Uterus (tissue), 4 donors: ENCODE data around the gene OTUB1. TPM values are rescaled to one million over a fixed set of nuclear protein-coding genes. Genes with fewer than 3 reads are reported as not detected.
A peak's percentile ranks its signal among the peaks of the same experiment; 100 is the strongest.

Source experiments
- DNase-seq, 2 donors: peaks; one replicate each; pipeline ENCODE4 v3.0.0-alpha.2; 2019 to 2020
- H3K27ac ChIP-seq, 2 donors: fragments of 200-600 bp; sonication (generic); 1 replicate in 1 of 2; 2 replicates in 1 of 2; pipeline ENCODE4 v1.5.1; 2016 to 2018
- H3K27me3 ChIP-seq, 2 donors: fragments of 200-600 bp; sonication (generic); one replicate each; pipeline ENCODE4 v1.5.1; 2018 to 2019; ENCODE audit warnings: control low read depth in 1 of 2
- H3K36me3 ChIP-seq, 2 donors: fragments of 200-600 bp; sonication (generic); one replicate each; pipeline ENCODE4 v1.5.1; 2019; ENCODE audit warnings: control low read depth in 1 of 2
- H3K4me1 ChIP-seq, 2 donors: fragments of 200-600 bp; sonication (generic); one replicate each; pipeline ENCODE4 v1.5.1; 2018 to 2019; ENCODE audit warnings: control low read depth in 1 of 2
- H3K4me3 ChIP-seq, 2 donors: fragments of 200-600 bp; sonication (generic); 1 replicate in 1 of 2; 2 replicates in 1 of 2; pipeline ENCODE4 v1.5.1; 2018 to 2019; ENCODE audit warnings: mild to moderate bottlenecking in 1 of 2
- H3K9me3 ChIP-seq, 2 donors: fragments of 200-600 bp; sonication (generic); one replicate each; pipeline ENCODE4 v1.5.1; 2019; ENCODE audit warnings: control low read depth in 1 of 2
- CTCF ChIP-seq, 4 experiments: fragments of 200-600 bp in 2 of 4; fragments of 450-650 bp in 2 of 4; sonication (generic) in 2 of 4; IDR thresholded peaks; one replicate each; pipeline ENCODE4 v1.5.1; 2016 to 2019; ENCODE audit warnings: antibody characterized with exemption in 4 of 4, mild to moderate bottlenecking in 2 of 4, moderate library complexity in 1 of 4
- POLR2A ChIP-seq, 2 donors: fragments of 450-650 bp; IDR thresholded peaks; one replicate each; pipeline ENCODE4 v1.6.1; 2016; ENCODE audit warnings: antibody characterized with exemption in 2 of 2, mild to moderate bottlenecking in 1 of 2, moderate library complexity in 1 of 2
- intact Hi-C: fragments of 100-400 bp; cut with DNase I; formaldehyde crosslinking; loops from one replicate; pipeline ENCODE4 v1.15.1; 2023; ENCODE audit warnings: low total_unique reads
- total RNA-seq, 4 donors: library from RNA; depleted of rRNA in 3 of 4; stranded (reverse); fragments of >200 nt in 3 of 4; gene quantifications; one replicate each; pipeline versions ENCODE4 v1.1.0 to v1.2.4, GENCODE V29; 2014 to 2023
- donor health status: DM: yes; HTN: yes; CAD: no.

Gene OTUB1
- total RNA-seq, 4 donors from 2014 or later = 29.5 to 54.6 (median 45.8) TPM

- H3K36me3 ChIP-seq = no peaks in the 10 kb centered on the region
- no peaks in the 10 kb centered on the region for H3K27me3 ChIP-seq
- no peak overlapping the region for H3K27ac ChIP-seq
- H3K4me1 ChIP-seq = no peaks in the 10 kb centered on the region
- no peaks in the 10 kb centered on the region for H3K9me3 ChIP-seq
- no peak for TF ChIP-seq POLR2A (IDR thresholded peaks at IDR 0.05)
- no peak for TF ChIP-seq CTCF (IDR thresholded peaks at IDR 0.05)
- no peak for DNase-seq
- no peak overlapping the region for H3K4me3 ChIP-seq
- intact Hi-C loops = no loop called here
Observed at GRCh38 chr11:64039012-64039665, 52.9 kb downstream of the OTUB1 start.

- H3K27ac ChIP-seq = no peak overlapping the region
- intact Hi-C loops = no loop called here
Observed at GRCh38 chr11:64040684-64041322, 54.6 kb downstream of the OTUB1 start.

DNA sequence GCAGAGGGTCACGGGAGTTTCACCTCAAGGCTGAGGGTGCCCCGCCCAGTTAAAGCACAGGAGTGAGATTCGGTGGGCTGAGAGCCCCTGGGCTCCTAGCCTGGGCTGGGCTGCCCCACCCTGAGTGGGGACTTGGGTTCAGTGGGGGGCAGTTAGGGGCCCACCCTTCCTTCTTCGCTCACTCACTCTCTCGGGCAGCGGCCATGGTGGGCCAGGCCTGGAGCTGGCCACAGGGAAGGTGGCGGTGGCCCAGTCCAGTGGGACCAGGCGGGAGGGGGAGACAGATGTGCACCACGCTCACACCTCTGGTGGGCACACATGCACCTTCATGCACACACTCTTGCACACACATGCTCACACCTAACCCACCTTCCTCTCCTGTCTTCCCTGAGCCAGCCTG lies 55.6 kb downstream of the OTUB1 start:
- no peak overlapping the region for H3K4me3 ChIP-seq
- DNase-seq = no peak
- no peak overlapping the region for H3K27ac ChIP-seq
- H3K9me3 ChIP-seq = no peaks in the 10 kb centered on the region
- H3K27me3 ChIP-seq = no peaks in the 10 kb centered on the region
- intact Hi-C loops = no loop called here
- H3K4me1 ChIP-seq = no peaks in the 10 kb centered on the region
- TF ChIP-seq CTCF (IDR thresholded peaks at IDR 0.05) (no peak), POLR2A (IDR thresholded peaks at IDR 0.05) (no peak)
- H3K36me3 ChIP-seq = no peaks in the 10 kb centered on the region

More at GRCh38 chr11:64040684-64041322, 54.6 kb downstream of the OTUB1 start:
- DNase-seq = no peak
- Histone ChIP-seq H3K27me3 (no peaks in the 10 kb centered on the region), H3K4me1 (no peaks in the 10 kb centered on the region), H3K9me3 (no peaks in the 10 kb centered on the region), H3K4me3 (no peak overlapping the region), H3K36me3 (no peaks in the 10 kb centered on the region)
- no peak for TF ChIP-seq POLR2A (IDR thresholded peaks at IDR 0.05)
- peak in 1 of 4 experiments; percentile 40 for TF ChIP-seq CTCF (IDR thresholded peaks at IDR 0.05)

GRCh38 chr11:64042301-64042700 lies 56.1 kb downstream of the OTUB1 start:
- H3K36me3 ChIP-seq = no peaks in the 10 kb centered on the region
- H3K9me3 ChIP-seq = no peaks in the 10 kb centered on the region
- no peaks in the 10 kb centered on the region for H3K27me3 ChIP-seq
- no peak for DNase-seq
- H3K27ac ChIP-seq = no peak overlapping the region
- H3K4me3 ChIP-seq = no peak overlapping the region
- TF ChIP-seq POLR2A (IDR thresholded peaks at IDR 0.05) = no peak
- TF ChIP-seq CTCF (IDR thresholded peaks at IDR 0.05) = no peak
- intact Hi-C loops = no loop called here
- H3K4me1 ChIP-seq = no peaks in the 10 kb centered on the region

DNA sequence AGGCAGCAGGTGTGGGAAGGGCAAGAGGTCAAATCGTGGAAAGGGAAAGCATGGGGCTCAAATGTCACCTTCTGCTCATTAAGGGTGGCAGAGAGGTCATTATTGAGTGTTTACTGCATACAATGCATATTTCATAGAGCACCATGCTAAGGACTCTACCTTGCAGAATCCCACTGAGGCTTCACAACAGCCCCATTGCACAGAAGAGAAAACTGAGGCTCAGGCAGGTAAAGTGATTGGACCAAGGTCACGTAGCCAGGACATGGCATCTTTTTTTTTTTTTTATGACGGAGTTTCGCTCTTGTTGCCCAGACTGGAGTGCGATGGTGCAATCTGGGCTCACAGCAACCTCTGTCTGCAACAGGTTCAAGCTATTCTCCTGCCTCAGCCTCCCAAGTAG lies 57.3 kb downstream of the OTUB1 start:
- Histone ChIP-seq H3K4me1 (no peaks in the 10 kb centered on the region), H3K9me3 (no peaks in the 10 kb centered on the region), H3K27me3 (no peaks in the 10 kb centered on the region), H3K27ac (no peak overlapping the region), H3K36me3 (no peaks in the 10 kb centered on the region), H3K4me3 (no peak overlapping the region)
- no peak for TF ChIP-seq POLR2A (IDR thresholded peaks at IDR 0.05)
- TF ChIP-seq CTCF (IDR thresholded peaks at IDR 0.05) = no peak
- intact Hi-C loops = no loop called here
- no peak for DNase-seq
